HTR-8/SVneo (cell line): Measurements from ENCODE around the gene AJAP1.

Source experiments
- DNase-seq: peaks from one replicate; pipeline ENCODE4 v3.0.0; 2011; ENCODE audit warnings: low spot score, mixed read lengths; ENCODE audit not compliant: insufficient read length
- FAIRE-seq: peaks from 2 replicates; lab custom pipeline; 2011; peaks lifted over from hg19 to GRCh38; lab: Jason Lieb, UNC

AJAP1 gene

GRCh38 chr1:4724001-4724400 is 69.6 kb downstream of the AJAP1 start:
- DNase-seq (no peak), FAIRE-seq (no peak)

GRCh38 chr1:4724695-4725250 is 70.4 kb downstream of the AJAP1 start:
- FAIRE-seq (no peak), DNase-seq (no peak)

DNA sequence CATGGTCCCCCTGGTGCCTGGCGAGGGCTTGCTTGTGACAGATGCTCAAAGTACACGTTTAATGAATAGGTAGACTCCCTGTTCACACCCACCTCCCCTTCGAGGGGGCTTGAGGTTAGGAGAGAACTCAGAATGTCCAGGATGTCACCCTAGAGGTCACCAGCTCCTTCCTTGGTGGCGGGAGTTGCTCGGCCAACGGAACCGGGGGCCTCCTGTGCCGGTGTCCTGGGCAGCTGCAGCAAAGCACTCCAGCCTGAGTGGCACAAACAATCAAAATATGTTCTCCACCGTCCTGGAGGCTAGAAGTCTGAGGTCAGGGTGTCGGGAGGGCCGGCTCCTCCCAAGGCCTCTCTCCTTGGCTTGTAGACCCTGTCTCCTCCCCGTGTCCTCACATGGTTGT is 71.0 kb downstream of the AJAP1 start:
- no peak for DNase-seq
- no peak for FAIRE-seq

- DNase-seq (no peak), FAIRE-seq (no peak)
Observed at GRCh38 chr1:4726620-4727341, 72.4 kb downstream of the AJAP1 start.

DNA sequence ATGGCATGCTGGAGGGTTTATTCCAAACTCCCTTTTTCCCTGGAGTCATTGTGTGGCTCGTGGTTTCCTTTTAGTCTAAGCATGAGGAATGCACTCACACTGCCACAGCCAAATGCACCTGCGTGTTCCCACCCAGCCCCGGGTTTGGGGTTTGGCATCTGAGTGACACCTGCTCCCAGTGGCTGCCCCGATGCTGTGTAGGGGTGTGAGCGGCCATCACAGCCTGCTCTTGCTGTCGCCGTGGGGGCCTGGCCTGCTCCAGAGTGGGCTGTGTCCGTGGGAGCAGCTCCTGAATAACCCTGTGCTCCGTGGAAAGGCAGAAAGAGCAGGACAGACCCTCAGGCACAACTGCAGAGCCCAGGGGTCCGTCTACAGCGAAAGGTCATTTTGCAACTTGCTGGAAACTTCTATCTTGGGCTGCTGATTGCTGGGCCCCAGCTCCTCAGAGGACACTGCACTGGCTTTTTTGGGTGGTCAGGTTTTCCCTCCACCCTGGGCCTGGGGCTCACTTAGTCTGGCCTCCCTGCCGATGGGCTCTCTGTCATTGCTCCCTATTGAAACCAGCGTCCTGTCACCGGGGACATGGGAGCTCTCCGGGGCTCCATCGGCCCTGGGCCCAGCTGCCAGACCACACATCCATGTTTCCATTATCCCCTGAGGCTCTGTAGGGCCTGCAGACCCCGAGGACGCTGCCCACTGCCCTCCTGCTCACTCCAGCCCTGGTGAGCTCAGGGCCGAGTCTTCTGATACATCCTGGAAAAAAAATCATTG is 74.1 kb downstream of the AJAP1 start:
- FAIRE-seq (no peak), DNase-seq (no peak)

DNA sequence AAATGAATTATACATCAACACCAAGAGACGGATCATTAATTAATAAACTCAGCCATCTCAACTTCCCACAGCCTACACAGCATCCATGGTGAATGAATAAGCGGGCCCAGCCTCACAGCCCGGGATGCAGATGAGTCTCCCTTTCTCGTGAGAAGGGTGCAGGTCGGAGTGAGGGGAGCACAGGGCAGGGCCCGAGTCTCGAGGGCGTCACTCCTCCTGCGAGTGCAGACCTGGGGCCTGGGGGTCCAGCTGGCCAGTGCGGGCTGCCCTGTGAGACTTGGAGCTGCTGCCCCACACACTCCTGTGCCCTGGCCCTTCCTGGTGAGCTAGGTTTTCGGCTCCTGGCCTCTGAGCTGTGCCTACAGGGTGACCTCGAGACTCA is 74.7 kb downstream of the AJAP1 start:
- FAIRE-seq (no peak), DNase-seq (no peak)

GRCh38 chr1:4730078-4730477 is 75.7 kb downstream of the AJAP1 start:
- DNase-seq = no peak
- no peak for FAIRE-seq

- DNase-seq (no peak), FAIRE-seq (no peak)
Observed at GRCh38 chr1:4733446-4734177, 79.2 kb downstream of the AJAP1 start.

GRCh38 chr1:4734219-4734618 is 79.8 kb downstream of the AJAP1 start:
- DNase-seq (no peak), FAIRE-seq (no peak)

- no peak for DNase-seq
- FAIRE-seq = no peak
Observed at GRCh38 chr1:4734791-4735190, 80.4 kb downstream of the AJAP1 start.

GRCh38 chr1:4736254-4736653 is 81.8 kb downstream of the AJAP1 start:
- DNase-seq = no peak

GRCh38 chr1:4741876-4742423 is 87.5 kb downstream of the AJAP1 start:
- DNase-seq (peak; percentile 26), FAIRE-seq (no peak)

More at GRCh38 chr1:4736254-4736653, 81.8 kb downstream of the AJAP1 start:
- no peak for FAIRE-seq

GRCh38 chr1:4743978-4744750 is 89.8 kb downstream of the AJAP1 start:
- FAIRE-seq (peak; percentile 57), DNase-seq (no peak)

DNA sequence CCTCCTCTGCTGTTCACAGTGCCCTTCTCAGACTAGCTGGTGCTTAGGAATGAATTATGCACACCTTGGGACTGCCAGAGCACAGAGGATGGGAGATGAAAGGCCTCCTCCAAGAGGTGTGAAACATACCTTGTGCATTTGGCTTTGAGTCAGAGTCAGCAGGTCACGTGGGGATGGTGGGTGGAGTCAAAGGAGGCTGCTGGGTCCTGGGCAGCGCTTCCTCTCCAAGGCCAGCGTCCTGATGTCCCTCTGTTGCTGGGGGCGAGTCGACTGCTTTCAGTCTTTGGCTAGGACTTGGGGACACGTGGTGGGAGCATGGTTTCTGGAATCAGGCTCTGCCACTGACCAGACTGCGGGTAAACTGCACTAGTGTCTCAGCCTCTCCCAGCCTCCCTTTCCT is 91.2 kb downstream of the AJAP1 start:
- FAIRE-seq = no peak
- no peak for DNase-seq

DNA sequence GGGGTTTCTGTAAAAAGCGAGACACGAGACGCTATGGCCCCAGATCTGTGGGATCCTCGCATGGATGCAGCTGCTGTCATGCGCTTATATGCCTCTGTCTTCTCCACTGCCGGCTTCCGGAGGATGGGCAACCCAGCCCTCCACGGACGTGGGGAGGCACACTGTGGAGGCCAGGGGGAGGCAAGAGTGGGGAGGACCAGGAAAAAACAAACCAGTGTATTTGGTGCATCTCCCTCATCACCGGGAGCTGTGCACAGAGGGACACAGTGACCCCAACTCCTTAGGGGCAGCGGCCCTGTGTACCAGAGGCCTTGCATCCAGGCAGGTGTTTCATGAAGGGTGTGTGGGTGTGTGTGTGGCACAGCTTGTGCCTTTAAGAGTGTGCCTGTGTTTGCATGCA is 95.0 kb downstream of the AJAP1 start:
- FAIRE-seq (no peak), DNase-seq (no peak)

DNA sequence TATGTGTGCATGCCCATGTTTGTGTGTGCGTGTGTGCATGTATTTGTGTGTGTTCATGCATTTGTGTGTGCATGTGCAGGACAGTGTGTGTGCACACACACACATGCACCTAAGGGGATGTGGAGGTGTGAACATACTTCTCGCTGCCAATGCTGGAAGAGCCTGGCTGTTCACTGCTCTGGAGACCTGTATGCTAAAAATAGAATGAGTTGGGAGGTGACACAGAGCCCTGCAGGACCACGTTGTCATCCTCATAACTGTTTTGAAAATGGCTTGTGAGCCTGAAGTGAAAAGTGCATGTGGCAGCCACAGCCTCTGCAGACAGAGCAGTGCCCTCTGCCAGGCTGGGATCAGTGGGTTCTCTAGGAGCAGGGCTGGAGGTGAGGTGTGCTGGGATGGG is 95.8 kb downstream of the AJAP1 start:
- FAIRE-seq (no peak), DNase-seq (no peak)

GRCh38 chr1:4752059-4752458 is 97.7 kb downstream of the AJAP1 start:
- FAIRE-seq (no peak), DNase-seq (no peak)

- FAIRE-seq (no peak), DNase-seq (no peak)
Observed at GRCh38 chr1:4754816-4755215, 100.4 kb downstream of the AJAP1 start.

GRCh38 chr1:4755301-4755845 is 101.0 kb downstream of the AJAP1 start:
- DNase-seq (peak; percentile 68), FAIRE-seq (no peak)
